GM12891 (cell line): Measurements from ENCODE around the gene RBM18.

Source experiments
- PAX5 ChIP-seq: IDR thresholded peaks from 2 replicates; pipeline ENCODE4 v1.6.1; 2011; ENCODE audit warnings: low read length, moderate library complexity, mild to moderate bottlenecking; ENCODE audit not compliant: insufficient read depth, severe bottlenecking
- POLR2A ChIP-seq: IDR thresholded peaks from 2 replicates; pipeline ENCODE4 v1.6.1; 2011; ENCODE audit warnings: low read depth, low read length, control low read depth
- POLR2AphosphoS5 ChIP-seq: IDR thresholded peaks from 2 replicates; pipeline ENCODE4 v1.6.1; 2011; ENCODE audit warnings: low read depth, low read length, control low read depth
- TAF1 ChIP-seq: IDR thresholded peaks from 2 replicates; pipeline ENCODE4 v1.6.1; 2011; ENCODE audit warnings: low read depth, low read length, control low read depth

DNA sequence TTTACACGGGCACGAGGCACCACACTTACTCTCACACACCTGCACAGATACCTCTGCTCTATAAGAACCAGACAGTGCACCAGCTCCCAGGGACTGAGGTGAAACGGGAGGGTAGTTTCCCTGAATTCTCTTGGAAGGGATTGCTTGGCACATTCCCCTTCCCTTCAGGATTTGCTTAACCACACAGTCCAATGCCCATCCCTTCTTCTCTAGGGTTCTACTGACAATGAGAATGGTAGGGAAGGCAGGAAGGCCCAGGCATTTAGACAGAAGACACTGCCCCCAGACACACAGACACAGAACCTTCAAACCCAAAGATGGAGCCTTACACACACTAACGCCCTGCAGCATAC lies 35.2 kb downstream of the RBM18 start:
- TF ChIP-seq POLR2AphosphoS5 (no peak), POLR2A (no peak), PAX5 (no peak), TAF1 (no peak)
